NCI-H345 treated with DMSO at 0.1 percent for 48 hours (cell line): ENCODE data around the gene FNDC10.
"Not testable (repeated sequence)": the region's sequence is repeated elsewhere in the genome, so short reads cannot be mapped to it uniquely, and the experiment has no call there.

Source experiments
- DNase-seq: peaks from one replicate; lab custom pipeline; 2025; ENCODE audit not compliant: unreplicated experiment; lab: John Stamatoyannopoulos, UW

FNDC10 gene

GRCh38 chr1:1599935-1600860 is at the start of gene FNDC10:
Gene FNDC10, minus strand, starts transcription at chr1:1600135. Its CDS starts 120 bp downstream, at chr1:1600015.
- DNase-seq, result no peak

- not testable (repeated sequence) for DNase-seq
Observed at GRCh38 chr1:1648265-1648664, 48.3 kb upstream of the FNDC10 start.

DNA sequence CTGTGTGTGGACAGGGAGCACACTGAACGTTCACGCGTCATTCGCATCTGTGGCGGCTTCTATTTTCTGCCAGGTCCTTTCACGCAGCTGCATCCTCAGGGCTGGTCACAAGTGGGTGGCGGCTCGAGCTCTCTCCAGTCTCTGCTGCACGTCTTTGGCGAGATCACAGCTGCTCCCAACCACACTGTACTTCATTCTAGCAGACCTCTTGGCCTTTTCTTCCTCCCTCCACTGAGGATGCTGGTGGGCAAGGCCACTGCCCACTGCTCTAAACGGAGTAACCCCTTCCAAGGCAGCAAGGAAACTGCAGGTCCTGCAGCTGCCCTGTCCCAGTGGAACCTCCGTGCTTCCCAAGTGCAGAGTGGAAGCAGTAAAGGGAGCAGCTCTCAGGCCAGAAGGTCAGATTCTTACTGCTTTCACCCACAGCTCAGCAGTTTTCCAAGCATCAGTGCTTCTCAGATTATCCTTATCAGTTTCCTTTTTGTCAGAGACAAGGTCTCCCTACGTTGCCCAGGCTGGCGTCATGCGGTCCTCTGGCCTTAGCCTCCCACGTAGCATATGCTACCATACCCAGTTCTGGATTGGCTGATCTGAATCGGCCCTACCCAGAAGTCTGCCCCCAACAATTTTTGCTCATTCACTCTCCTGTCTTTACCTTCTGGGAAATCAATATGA is 47.8 kb upstream of the FNDC10 start:
- not testable (repeated sequence) for DNase-seq

DNA sequence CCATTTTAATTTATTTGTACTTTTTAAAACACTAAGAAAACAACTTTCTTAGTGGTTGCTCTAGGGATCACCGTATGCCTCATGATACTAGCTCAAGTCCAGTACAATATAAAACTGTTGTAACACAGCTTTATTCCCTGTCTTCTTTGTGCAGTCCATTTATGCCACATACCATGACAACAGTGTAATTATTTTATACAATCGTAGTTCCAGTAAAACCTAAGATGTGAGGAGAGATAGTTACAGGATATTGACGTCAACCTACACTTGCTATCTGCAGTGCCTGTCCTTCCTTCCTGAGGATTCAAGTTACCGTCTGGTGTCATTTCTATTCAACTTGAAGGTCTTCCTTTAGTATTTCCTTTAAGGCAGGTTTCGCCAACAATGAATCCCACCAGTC is 46.4 kb upstream of the FNDC10 start:
- not testable (repeated sequence) for DNase-seq

DNA sequence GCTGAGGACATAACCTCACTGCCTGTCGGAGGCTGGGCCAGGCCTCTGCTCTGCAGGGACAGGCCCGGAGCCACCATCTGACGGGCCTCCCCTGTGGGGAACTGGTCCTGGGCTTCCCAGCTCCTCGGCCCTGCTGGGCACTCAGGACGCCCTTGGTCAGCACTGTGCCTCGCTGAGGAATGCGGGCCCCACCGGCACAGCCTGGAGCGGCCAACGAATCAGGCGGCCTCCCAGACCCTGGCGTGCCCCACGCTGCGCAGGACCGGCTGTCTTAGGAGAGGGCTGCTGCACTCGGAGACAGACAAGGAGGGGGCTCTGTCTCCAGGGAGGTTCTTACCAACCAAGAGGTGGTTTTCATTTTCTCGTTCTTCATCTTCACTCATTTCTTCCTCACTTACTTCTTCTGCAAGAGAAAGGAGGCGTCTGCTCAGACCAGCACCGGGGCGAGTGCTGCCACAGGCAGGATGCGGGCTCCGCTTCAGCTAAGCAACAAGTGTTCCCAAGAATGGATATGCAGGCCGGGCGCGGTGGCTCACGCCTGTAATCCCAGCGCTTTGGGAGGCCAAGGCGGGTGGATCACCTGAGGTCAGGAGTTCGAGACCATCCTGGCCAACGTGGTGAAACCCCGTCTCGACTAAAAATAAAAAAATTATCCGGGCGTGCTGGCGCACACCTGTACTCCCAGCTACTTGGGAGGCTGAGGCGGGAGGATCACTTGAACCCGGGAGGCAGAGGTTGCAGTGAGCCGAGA is 41.0 kb upstream of the FNDC10 start:
- not testable (repeated sequence) for DNase-seq

- DNase-seq, result not testable (repeated sequence)
Observed at GRCh38 chr1:1640081-1640480, 40.1 kb upstream of the FNDC10 start.

DNA sequence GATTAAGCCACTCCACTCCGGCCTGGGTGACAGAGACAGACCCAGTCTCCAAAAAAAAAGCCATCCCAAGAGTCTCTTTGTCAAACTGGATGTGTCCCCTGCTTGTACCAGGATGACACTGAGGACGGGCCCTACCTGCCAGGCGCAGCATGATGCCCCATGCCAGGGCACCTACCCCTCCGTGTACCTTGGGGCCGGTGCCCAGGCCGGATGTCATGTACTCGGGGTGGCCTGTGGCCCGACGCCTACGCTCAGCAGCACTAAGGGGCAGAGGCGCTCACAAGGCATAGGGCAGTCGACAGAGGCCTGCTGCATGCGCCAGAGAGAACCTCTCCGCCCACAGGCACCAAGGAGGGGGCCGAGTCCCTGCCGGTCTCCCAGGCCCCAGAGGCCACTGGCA is 39.4 kb upstream of the FNDC10 start:
- not testable (repeated sequence) for DNase-seq

GRCh38 chr1:1638528-1638927 is 38.6 kb upstream of the FNDC10 start:
- not testable (repeated sequence) for DNase-seq

- not testable (repeated sequence) for DNase-seq
Observed at GRCh38 chr1:1637479-1637875, 37.5 kb upstream of the FNDC10 start.

DNA sequence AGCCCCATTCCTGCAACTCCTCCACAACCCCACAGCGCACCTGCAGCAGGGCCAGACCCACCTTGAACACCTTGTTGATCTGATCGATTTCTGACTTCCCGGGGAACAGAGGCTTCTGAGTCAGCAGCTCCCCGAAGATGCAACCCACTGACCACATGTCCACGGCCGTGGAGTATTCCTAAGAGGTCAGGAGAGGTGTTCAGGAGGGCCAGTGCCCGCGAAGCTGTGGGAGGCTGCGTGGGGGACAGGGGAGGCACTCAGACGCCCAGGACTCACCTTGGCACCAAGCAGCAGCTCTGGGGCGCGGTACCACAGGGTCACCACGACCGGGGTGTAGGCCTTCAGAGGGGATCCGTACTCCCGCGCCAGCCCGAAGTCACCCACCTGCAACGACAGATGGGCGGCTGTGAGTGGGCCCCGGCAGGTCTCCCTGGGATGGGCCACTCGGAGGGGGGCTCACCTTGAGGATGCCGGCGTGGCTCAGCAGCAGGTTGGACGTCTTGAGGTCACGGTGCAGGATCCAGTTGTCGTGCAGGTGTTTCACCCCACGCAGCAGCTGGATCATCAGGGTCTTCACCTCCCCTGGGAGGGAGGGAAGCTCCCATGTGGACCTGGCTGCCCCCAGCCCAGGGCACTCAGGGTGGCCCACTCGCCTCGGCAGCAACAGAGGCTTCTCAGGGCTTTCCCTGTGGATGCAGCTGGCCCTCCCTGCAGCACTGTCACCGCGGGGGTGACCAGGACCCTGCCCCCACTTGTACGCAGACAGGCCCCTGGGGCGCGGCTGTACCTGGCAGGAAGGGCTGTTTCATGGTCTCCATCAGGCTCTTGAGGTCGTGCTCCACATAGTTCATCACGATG is 36.9 kb upstream of the FNDC10 start:
- DNase-seq, result not testable (repeated sequence)

DNA sequence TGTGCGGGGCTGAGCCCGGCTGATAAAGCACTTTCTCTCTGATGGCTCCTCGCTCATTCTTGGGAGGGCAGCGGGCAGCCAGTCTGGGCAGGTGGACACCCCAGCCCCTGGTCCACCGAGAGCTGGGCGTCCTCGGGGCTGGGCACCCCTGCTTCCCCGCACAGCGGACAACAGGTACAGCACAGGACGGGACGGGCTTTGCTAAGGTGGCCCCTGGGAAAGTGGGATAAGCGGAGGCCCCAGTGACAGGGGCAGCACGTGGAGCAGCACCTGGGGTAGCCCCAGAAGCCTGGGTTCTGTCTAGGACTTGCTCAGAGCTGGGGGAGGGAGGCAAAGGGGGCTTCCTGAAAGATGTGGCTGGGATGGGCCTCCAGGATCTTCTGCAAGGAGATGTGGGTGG is 34.7 kb upstream of the FNDC10 start:
- not testable (repeated sequence) for DNase-seq

- not testable (repeated sequence) for DNase-seq
Observed at GRCh38 chr1:1633409-1633808, 33.5 kb upstream of the FNDC10 start.

GRCh38 chr1:1631782-1632420 is 32.0 kb upstream of the FNDC10 start, which contains the start of gene MMP23B:
Gene MMP23B, plus strand, starts transcription at chr1:1632173. Its CDS starts 46 bp downstream, at chr1:1632219.
- no peak for DNase-seq

DNA sequence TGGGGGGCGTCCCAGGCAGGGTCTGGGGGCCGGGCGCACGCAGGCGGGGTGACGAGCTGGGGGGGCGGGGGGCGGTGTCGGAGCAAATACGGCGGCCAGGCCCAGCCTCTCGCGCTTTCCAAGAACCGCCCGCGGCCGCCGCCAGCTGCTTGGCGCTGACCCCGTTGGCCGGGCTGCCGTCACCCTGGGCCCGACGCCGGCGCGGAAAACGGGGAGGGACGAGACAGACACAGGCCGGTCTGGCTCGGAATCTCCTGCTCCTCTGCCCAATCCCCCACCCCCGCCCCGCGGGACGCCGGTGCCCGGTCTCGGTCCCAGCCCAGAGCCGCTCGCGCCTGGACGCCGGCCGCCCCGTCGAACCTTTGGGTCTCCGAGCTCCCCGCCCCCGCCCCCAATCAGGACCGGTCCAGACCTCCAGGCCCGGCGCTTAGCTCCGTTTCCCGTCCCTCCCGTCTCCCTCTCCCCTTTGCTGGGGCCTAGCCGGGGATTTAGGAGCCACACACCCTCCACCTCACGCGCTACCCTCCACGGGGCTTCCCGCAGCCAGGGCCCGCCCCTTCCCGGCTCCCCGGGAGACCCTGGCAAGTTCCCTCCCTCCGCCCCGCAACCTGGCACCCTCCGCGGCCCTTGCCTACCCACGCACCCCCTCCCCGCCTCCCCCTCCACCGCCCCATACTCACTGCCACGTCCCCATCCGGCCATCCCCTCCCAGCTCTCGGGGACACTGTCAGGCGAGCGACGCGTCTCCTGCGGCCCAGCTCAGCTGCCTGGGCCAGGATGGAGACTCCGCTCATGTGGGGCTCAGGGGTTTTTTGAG is 31.2 kb upstream of the FNDC10 start:
- no peak for DNase-seq

GRCh38 chr1:1630191-1630964 is 30.4 kb upstream of the FNDC10 start:
- DNase-seq, result no peak

GRCh38 chr1:1629430-1630190 is 29.7 kb upstream of the FNDC10 start:
- DNase-seq, result no peak

GRCh38 chr1:1628754-1629429 is 29.0 kb upstream of the FNDC10 start:
- DNase-seq, result no peak
